RWPE2 (cell line): ENCODE data around the gene ATP10B.

Experiments
- ATAC-seq: fragments of 200-7000 bp; cut with Tn5 transposase; 3 replicates; pipeline ENCODE4 v1.9.1; 2021; ENCODE audit warnings: low read depth
- DNase-seq: peaks from one replicate; pipeline ENCODE4 v3.0.0-alpha.2; 2020; ENCODE audit warnings: low spot score
- H3K27ac ChIP-seq: fragments of 450-650 bp; 2 replicates; pipeline ENCODE4 v1.5.1; 2017; ENCODE audit warnings: mild to moderate bottlenecking; ENCODE audit not compliant: poor library complexity, severe bottlenecking
- H3K27me3 ChIP-seq: fragments of 250-450 bp; sonication (Bioruptor Pico); 2 replicates; pipeline ENCODE4 v1.5.1; 2021; ENCODE audit warnings: mild to moderate bottlenecking, moderate library complexity; ENCODE audit not compliant: insufficient read depth, poor library complexity, severe bottlenecking
- H3K36me3 ChIP-seq: fragments of 250-450 bp; sonication (Bioruptor Pico); 2 replicates; pipeline ENCODE4 v1.5.1; 2020; ENCODE audit warnings: low read depth, mild to moderate bottlenecking, moderate library complexity
- H3K4me1 ChIP-seq: fragments of 250-450 bp; sonication (Bioruptor Pico); 2 replicates; pipeline ENCODE4 v1.5.1; 2021; ENCODE audit warnings: mild to moderate bottlenecking, moderate library complexity; ENCODE audit not compliant: insufficient read depth, poor library complexity, severe bottlenecking
- H3K4me3 ChIP-seq: fragments of 250-450 bp; sonication (Bioruptor Pico); 2 replicates; pipeline ENCODE4 v1.5.1; 2021; ENCODE audit warnings: mild to moderate bottlenecking, moderate library complexity; ENCODE audit not compliant: severe bottlenecking
- H3K9me3 ChIP-seq: fragments of 250-450 bp; sonication (Bioruptor Pico); 2 replicates; pipeline ENCODE4 v1.5.1; 2021; ENCODE audit warnings: mild to moderate bottlenecking, moderate library complexity; ENCODE audit not compliant: severe bottlenecking
- CTCF ChIP-seq: fragments of 450-650 bp; IDR thresholded peaks from one replicate; pipeline ENCODE4 v1.5.1; 2017; ENCODE audit warnings: mild to moderate bottlenecking, moderate library complexity; ENCODE audit not compliant: poor library complexity, severe bottlenecking

The ATP10B gene

GRCh38 chr5:160665460-160665859, 186.6 kb downstream of the ATP10B start:
- Histone ChIP-seq H3K27ac (no peak overlapping the region), H3K4me1 (no peaks in the 10 kb centered on the region), H3K36me3 (no peaks in the 10 kb centered on the region), H3K9me3 (no peaks in the 10 kb centered on the region), H3K4me3 (no peak overlapping the region), H3K27me3 (no peaks in the 10 kb centered on the region)
- TF ChIP-seq CTCF: no peak
- ATAC-seq: no peak
- no peak for DNase-seq

- H3K36me3 ChIP-seq: no peaks in the 10 kb centered on the region
- DNase-seq (no peak), ATAC-seq (no peak)
- TF ChIP-seq CTCF: no peak
- no peaks in the 10 kb centered on the region for H3K9me3 ChIP-seq
- H3K4me3 ChIP-seq: no peak overlapping the region
- no peak overlapping the region for H3K27ac ChIP-seq
- no peaks in the 10 kb centered on the region for H3K27me3 ChIP-seq
- no peaks in the 10 kb centered on the region for H3K4me1 ChIP-seq
These were observed 191.9 kb downstream of the ATP10B start for GRCh38 chr5:160660132-160660531.

DNA sequence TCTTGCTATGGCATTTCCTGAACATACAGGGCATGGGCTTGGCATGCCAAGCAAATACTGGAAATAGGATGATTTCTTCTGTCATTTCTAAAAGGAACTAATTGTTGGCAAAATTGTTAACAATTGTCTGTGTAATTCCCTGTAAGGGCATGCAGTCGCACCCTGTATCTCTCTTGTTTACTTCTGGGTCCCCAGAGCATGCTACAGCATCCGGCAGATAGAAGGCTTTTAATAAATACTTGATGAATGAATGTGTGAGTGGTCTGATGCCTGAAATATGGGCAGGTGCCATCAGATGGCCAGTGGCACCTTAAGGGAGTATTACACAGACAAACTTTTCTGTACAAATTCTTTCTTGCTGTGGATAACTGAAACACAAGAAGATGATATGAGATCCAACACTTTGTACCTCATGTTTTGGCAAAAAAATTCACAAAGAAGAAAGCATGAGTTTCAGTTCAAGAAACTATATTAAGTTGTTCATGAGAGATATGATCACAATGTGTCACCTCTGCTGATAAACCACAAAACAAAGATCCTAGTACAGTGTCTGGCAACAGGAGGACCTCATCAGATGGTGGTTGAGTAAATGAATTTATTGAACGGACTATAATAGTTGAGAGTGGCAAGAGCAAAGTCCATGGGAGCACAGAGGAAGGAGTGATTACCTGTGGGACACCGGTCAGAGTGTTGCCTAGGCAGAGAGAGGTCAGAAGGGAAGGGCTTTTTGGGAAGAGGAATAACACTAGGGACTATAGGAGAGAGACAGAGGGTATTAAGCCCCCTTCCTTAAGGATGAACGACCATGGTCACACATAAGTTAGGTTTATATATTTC, 194.2 kb downstream of the ATP10B start:
- Histone ChIP-seq H3K27me3 (no peaks in the 10 kb centered on the region), H3K9me3 (no peaks in the 10 kb centered on the region), H3K36me3 (no peaks in the 10 kb centered on the region), H3K4me1 (no peaks in the 10 kb centered on the region), H3K4me3 (no peak overlapping the region), H3K27ac (no peak overlapping the region)
- DNase-seq: no peak
- TF ChIP-seq CTCF: no peak
- no peak for ATAC-seq

DNA sequence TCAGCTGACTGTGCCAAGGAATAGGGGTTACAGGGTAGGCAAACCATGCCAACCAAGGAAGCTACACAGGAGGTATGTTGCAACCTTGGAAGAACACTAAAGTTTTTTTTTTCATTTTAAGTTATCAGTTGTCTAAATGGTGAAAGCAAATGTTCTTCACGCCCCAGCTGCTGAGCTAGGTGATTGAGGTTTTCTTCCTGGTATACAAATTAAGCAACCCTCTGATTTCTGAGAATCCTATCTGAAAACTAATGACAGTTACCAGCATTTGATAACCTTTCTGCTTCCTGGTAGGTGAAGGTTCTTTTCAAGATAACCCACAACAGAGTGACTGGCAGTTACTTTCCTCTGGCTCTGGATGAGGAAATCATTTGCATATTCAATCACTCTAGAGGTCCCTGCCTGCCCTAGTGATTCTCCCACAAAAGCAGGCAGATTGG, 194.9 kb downstream of the ATP10B start:
- Histone ChIP-seq H3K27ac (no peak overlapping the region), H3K4me1 (no peaks in the 10 kb centered on the region), H3K27me3 (no peaks in the 10 kb centered on the region), H3K36me3 (no peaks in the 10 kb centered on the region), H3K9me3 (no peaks in the 10 kb centered on the region), H3K4me3 (no peak overlapping the region)
- ATAC-seq (no peak), DNase-seq (no peak)
- TF ChIP-seq CTCF: no peak

GRCh38 chr5:160655717-160656116, 196.3 kb downstream of the ATP10B start:
- TF ChIP-seq CTCF: no peak
- H3K4me3 ChIP-seq: no peak overlapping the region
- no peaks in the 10 kb centered on the region for H3K36me3 ChIP-seq
- DNase-seq (no peak), ATAC-seq (no peak)
- H3K9me3 ChIP-seq: no peaks in the 10 kb centered on the region
- H3K27me3 ChIP-seq: no peaks in the 10 kb centered on the region
- H3K27ac ChIP-seq: no peak overlapping the region
- no peaks in the 10 kb centered on the region for H3K4me1 ChIP-seq
